ENCODE measurements around the gene ARHGAP26.

Gene ARHGAP26

DNA sequence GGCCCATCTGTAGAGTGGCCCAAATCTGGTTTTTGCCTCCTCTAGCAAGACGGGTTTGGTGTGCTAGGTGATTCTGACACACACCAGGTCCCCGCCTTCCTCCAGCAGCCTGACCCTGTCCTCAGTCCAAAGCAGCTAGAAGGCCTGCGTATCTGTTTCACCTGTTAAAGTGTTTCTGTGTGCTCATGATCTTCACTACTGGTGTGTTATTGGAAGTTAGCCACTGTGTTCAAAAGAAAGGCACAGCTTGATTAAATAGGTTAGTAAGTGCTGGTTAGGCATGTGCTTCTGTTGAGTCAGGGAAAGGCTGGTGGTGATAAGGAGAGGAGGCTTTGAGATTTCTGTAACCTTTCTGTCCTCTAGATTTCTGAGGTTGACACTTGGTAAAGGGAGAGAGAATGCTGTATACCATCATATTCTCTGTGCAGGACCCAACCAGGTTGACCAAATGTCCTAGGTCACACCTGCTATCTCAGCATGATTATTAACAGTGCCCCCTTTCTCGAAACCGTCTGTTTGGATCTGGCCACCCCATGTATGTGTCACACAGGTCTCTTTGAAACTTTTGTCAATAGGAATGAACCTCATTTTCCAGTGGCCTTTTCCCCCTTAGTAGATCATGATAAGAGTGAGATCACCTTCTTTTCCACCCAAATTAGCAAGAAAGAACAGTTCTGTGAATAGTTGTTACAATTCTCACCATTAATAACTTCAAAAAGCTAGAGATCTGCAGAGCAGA lies 58.8 kb downstream of the ARHGAP26 start:
- no peak for DNase-seq (ENCODE audit: low read depth in 2 of 3, low spot score in 1 of 3)

- no peak for DNase-seq (ENCODE audit: low read depth in 2 of 3, low spot score in 1 of 3)
Measured at GRCh38 chr5:142829801-142830220, 59.6 kb downstream of the ARHGAP26 start.

GRCh38 chr5:142830241-142831008 lies 60.2 kb downstream of the ARHGAP26 start:
- no peak for DNase-seq (ENCODE audit: low read depth in 2 of 3, low spot score in 1 of 3)

DNA sequence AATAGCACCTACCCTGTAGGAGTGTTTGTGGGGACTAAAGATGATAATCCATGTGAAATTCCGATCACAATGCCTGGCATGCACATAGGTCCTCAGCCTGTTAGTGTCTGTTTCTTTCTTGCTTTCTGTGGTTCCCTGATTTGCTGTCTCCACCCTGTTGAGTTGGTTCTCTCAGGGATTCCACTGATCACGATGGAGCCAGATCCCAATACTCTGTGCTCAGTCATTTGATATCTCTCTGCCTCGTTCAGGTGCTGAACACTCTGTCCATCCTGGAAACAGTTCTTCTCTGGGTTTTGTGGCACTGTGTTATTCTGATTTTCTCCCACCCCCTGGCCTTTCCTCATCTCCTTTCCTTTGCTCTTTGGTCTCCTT lies 60.8 kb downstream of the ARHGAP26 start:
- no peak for DNase-seq (ENCODE audit: low read depth in 2 of 3, low spot score in 1 of 3)

- DNase-seq (ENCODE audit: low read depth in 2 of 3, low spot score in 1 of 3) = no peak
Measured at GRCh38 chr5:142832263-142832662, 62.1 kb downstream of the ARHGAP26 start.

GRCh38 chr5:142833517-142834449 lies 63.6 kb downstream of the ARHGAP26 start:
- DNase-seq (ENCODE audit: low read depth in 2 of 3, low spot score in 1 of 3) = no peak

DNA sequence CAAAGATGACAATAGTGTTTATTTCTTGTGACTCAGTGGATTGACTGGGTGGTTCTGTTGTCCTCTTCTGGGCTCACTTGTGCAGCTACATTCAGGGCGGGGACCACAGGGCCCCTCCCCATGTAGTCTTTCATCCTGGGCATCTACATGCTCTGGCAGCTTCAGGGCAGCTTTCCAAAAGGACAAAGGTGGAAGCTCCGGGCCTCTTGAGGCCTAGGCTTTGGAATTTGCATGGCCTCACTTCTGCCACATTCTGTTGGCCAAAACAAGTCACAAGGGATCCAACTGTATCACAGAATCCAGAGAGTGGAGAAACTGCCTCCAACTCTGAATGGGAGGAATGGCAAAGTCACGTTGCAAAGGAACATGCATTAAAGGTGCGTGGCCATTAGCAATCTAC lies 64.3 kb downstream of the ARHGAP26 start:
- DNase-seq (ENCODE audit: low read depth in 2 of 3, low spot score in 1 of 3) = no peak

GRCh38 chr5:142835540-142835939 lies 65.4 kb downstream of the ARHGAP26 start:
- no peak for DNase-seq (ENCODE audit: low read depth in 2 of 3, low spot score in 1 of 3)

DNA sequence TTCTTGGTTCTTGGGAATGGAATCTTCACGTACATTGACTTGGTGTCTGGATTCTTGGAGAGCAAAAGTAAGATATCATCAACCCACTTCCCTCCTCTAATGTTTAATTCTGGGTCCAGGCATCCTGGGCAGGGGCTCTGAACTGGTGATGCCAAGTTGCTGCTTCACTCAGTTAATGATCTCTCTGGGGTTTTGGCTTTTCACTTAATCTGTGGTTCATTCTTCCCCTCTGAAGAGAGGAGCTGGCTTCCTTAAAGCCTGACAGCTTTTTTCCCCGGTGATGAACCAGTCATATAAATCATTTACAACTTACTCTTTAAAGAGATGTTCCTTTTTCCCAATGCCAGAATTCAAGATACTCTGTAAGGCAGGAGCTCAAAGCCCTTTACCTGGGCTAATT lies 65.9 kb downstream of the ARHGAP26 start:
- no peak for DNase-seq (ENCODE audit: low read depth in 2 of 3, low spot score in 1 of 3)

DNA sequence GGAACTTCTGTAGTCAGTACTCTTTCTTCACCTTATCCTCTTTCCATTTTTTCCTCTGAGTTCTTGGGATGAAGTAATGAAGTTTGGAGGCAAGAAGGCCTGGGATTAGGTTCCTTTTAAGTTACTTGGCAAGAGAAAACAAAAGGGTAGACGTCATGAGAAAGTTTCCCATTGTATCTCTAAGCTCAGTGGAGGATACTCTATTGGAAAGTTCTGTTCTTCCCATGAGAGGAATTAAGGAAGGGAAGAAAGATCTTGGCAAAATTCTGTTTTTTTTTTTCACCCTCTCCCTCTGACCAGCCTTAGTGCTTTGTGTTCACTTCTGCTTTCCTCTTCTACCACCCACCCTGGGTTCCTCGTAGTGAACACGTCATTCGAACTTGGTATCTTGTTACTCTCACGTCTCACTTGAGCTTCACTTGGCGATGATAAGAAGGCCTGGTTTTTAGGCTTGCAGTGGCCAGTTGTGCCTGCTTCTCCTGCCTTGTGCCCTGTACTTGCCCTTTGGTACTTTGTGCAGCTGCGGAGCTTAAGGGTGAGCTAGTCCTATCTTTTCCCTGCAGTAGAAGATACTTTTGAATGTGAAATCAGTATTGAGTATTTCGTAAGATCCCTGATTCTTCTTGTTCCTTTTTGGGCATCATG lies 67.0 kb downstream of the ARHGAP26 start:
- no peak for DNase-seq (ENCODE audit: low read depth in 2 of 3, low spot score in 1 of 3)

- DNase-seq (ENCODE audit: low read depth in 2 of 3, low spot score in 1 of 3) = no peak
Measured at GRCh38 chr5:142838845-142839244, 68.7 kb downstream of the ARHGAP26 start.

- no peak for DNase-seq (ENCODE audit: low read depth in 2 of 3, low spot score in 1 of 3)
Measured at GRCh38 chr5:142839711-142840346, 69.7 kb downstream of the ARHGAP26 start.

DNA sequence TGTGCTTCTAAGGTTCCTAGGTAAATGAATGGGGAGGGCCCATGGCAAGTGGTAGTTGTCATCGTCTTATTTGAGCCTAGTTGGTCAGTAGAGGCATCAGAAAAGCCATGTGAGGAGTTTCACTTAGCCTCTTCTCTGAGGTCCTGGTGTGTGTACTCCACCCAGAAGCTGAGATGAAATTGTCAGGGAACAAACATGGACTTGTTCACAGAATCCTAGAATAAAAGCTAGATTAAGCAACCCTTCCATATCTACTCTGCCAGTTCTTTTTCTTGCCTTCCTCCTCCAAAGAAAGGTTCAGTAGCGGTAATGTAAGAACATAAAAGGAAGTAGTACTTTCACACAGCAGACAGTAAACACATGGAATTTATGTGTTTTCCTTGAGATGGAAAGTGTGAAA lies 70.4 kb downstream of the ARHGAP26 start:
- DNase-seq (ENCODE audit: low read depth in 2 of 3, low spot score in 1 of 3) = no peak

DNA sequence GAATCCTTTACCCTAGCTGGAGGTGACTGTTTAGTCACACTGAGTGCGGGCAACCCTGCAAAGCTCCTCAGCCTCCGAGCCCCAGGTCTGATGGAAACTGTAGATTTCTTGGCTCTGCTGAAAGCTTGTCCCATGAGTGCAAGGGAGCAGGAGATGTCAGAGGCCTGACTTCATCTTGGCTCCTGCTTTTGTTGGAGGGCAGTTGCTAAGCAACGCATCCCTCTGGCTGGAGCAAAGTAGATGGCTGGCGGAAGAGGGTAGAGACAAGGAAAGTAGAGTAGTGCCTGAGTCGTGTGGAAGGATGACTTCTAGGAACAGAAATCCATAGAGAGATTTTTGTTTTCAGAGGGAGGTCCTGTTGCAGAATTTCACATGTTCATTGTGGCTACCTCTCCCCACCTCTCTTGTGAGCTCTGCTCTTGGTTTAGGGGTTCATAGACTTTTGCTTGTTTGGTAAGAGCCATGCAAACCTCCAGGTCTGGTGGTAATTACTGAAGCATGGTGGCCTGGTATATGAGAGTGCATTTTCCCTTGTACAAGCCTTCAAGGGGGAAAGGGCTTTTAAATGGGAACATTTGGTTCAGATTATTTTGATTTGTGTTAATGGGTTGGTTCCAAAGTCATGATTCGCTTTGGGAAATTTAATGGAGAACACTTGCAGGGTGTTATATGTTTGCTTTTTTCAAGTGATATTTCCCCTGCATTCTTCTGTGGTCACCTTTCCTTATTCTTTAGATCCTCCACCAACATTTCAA lies 71.5 kb downstream of the ARHGAP26 start:
- no peak for DNase-seq (ENCODE audit: low read depth in 2 of 3, low spot score in 1 of 3)

- DNase-seq (ENCODE audit: low read depth in 2 of 3, low spot score in 1 of 3) = no peak
Measured at GRCh38 chr5:142842994-142843905, 73.1 kb downstream of the ARHGAP26 start.

DNA sequence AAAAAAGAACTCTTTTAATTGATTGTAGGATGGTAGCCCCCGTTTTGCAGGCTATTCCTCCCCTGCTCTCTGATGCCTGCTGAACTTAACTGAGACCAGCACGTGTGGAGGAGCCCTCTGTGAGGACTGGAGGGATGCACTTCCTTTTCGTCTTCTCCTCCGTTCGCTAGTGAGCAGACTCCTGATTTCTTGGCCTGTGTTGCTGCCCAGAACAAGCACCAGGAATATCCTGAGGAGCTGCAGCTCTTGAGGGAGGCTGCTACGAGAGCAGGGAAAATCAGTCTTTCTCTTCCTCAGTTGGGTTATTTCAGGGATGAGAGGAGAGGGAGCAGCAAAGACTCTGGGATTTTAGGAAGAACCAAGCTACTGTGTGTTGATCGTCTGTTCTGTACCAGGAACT lies 74.7 kb downstream of the ARHGAP26 start:
- no peak for DNase-seq (ENCODE audit: low read depth in 2 of 3, low spot score in 1 of 3)

GRCh38 chr5:142845402-142845921 lies 75.3 kb downstream of the ARHGAP26 start:
- no peak for DNase-seq (ENCODE audit: low read depth in 2 of 3, low spot score in 1 of 3)

DNA sequence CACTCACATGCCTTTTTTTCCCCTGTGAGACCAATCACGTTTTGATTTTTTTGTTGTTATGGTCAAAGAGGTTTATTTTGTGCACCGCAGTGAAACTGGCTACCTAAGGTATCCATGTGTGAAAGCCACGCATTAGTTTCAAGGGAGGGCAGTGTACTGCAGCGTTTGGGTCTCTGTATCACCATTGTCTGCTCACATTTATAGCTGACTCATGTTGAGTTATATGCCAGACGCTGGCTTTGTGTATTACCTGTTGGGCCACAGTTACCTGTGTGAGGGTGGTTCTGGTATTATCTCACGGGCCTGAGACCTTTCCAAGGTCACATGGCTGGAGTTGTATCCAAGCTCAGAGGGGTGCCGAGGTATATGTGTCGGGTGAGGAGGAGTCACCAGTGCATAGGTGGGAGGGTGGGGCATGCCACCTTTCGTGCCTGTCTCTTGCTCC lies 75.8 kb downstream of the ARHGAP26 start:
- no peak for DNase-seq (ENCODE audit: low read depth in 2 of 3, low spot score in 1 of 3)

GRCh38 chr5:142846406-142846805 lies 76.2 kb downstream of the ARHGAP26 start:
- DNase-seq (ENCODE audit: low read depth in 2 of 3, low spot score in 1 of 3) = no peak
